HG02943 (cell line): Measurements from ENCODE around the gene DLEU7.
A peak's percentile ranks its signal among the peaks of the same experiment; 100 is the strongest.

Experiments used
- ATAC-seq: cut with Tn5 transposase; IDR thresholded peaks from one replicate; pipeline ENCODE4 v1.9.1; 2021; ENCODE audit warnings: mild to moderate bottlenecking, low read depth, moderate library complexity; ENCODE audit not compliant: unreplicated experiment

DLEU7 gene

GRCh38 chr13:50844084-50844875 is 788 bp upstream of the DLEU7 start:
- ATAC-seq: no peak

- ATAC-seq: no peak
Measured at GRCh38 chr13:50842990-50843256, 569 bp downstream of the DLEU7 start.

GRCh38 chr13:50842251-50842989 is 1.1 kb downstream of the DLEU7 start:
- no peak for ATAC-seq

GRCh38 chr13:50841786-50842185 is 1.7 kb downstream of the DLEU7 start:
- ATAC-seq: no peak

GRCh38 chr13:50840284-50840683 is 3.2 kb downstream of the DLEU7 start:
- no peak for ATAC-seq

GRCh38 chr13:50839828-50840227 is 3.7 kb downstream of the DLEU7 start:
- ATAC-seq: no peak

GRCh38 chr13:50838701-50839100 is 4.8 kb downstream of the DLEU7 start:
- no peak for ATAC-seq

- ATAC-seq: no peak
Measured at GRCh38 chr13:50838031-50838430, 5.5 kb downstream of the DLEU7 start.

- ATAC-seq: no peak
Measured at GRCh38 chr13:50831512-50831911, 12.0 kb downstream of the DLEU7 start.

GRCh38 chr13:50829896-50830295 is 13.6 kb downstream of the DLEU7 start:
- no peak for ATAC-seq

- no peak for ATAC-seq
Measured at GRCh38 chr13:50829226-50829625, 14.3 kb downstream of the DLEU7 start.

GRCh38 chr13:50826035-50826434 is 17.5 kb downstream of the DLEU7 start:
- ATAC-seq: no peak

- ATAC-seq: no peak
Measured at GRCh38 chr13:50812242-50812641, 31.2 kb downstream of the DLEU7 start.

- ATAC-seq: peak; percentile 89
Measured at GRCh38 chr13:50810998-50811397, 32.5 kb downstream of the DLEU7 start.

GRCh38 chr13:50810468-50810867 is 33.0 kb downstream of the DLEU7 start:
- no peak for ATAC-seq

GRCh38 chr13:50809133-50810090 is 34.1 kb downstream of the DLEU7 start:
- no peak for ATAC-seq

GRCh38 chr13:50805805-50806204 is 37.7 kb downstream of the DLEU7 start:
- no peak for ATAC-seq

- ATAC-seq: no peak
Measured at GRCh38 chr13:50801087-50801931, 42.2 kb downstream of the DLEU7 start.

- ATAC-seq: no peak
Measured at GRCh38 chr13:50800091-50800739, 43.3 kb downstream of the DLEU7 start.

GRCh38 chr13:50798923-50799322 is 44.6 kb downstream of the DLEU7 start:
- no peak for ATAC-seq
